OCI-LY7 (cell line): ENCODE results near the gene CLCA1. TPM values are rescaled to one million over a fixed set of nuclear protein-coding genes. Genes with fewer than 3 reads are reported as not detected.

Experiments
- BruUV-seq: library from RNA; stranded (reverse); fragments of 400-500 nt; replicated peaks from 2 replicates; lab custom pipeline; 2021; lab: Mats Ljungman, UMichigan
- CTCF ChIA-PET: fragments of 300-600 bp; sonication (Branson Sonifier 250); formaldehyde crosslinking; loops from one replicate; lab custom pipeline; 2022; ENCODE audit warnings: antibody characterized with exemption; ENCODE audit not compliant: unreplicated experiment; lab: Charles Lee
- POLR2A ChIA-PET: fragments of 300-600 bp; sonication (Branson Sonifier 250); formaldehyde crosslinking; loops from one replicate; lab custom pipeline; 2022; ENCODE audit warnings: antibody characterized with exemption; lab: Charles Lee
- DNase-seq: peaks from one replicate; pipeline ENCODE4 v3.0.0-alpha.2; 2015; ENCODE audit warnings: low spot score
- H2AFZ ChIP-seq: fragments of 200-600 bp; sonication (generic), shearing (Covaris generic); 2 replicates; pipeline ENCODE4 v1.6.1; 2014; ENCODE audit warnings: mild to moderate bottlenecking, antibody characterized with exemption, low read length, moderate library complexity
- H3K27ac ChIP-seq: fragments of 200-600 bp; sonication (generic); 2 replicates; pipeline ENCODE4 v1.5.1; 2014; ENCODE audit warnings: mixed run types, low read depth, mild to moderate bottlenecking, moderate library complexity, low read length, inconsistent platforms; ENCODE audit not compliant: poor library complexity, severe bottlenecking
- H3K36me3 ChIP-seq: fragments of 200-600 bp; sonication (generic); 2 replicates; pipeline ENCODE4 v1.6.1; 2014; ENCODE audit warnings: mild to moderate bottlenecking, antibody characterized with exemption, low read length, moderate library complexity, mixed read lengths; ENCODE audit not compliant: insufficient read depth
- H3K4me1 ChIP-seq: fragments of 200-600 bp; sonication (generic); 2 replicates; pipeline ENCODE4 v1.5.1; 2014; ENCODE audit warnings: mild to moderate bottlenecking, low read length; ENCODE audit not compliant: insufficient read depth, poor library complexity, severe bottlenecking
- H3K4me2 ChIP-seq: fragments of 200-600 bp; sonication (generic); 2 replicates; pipeline ENCODE4 v1.6.1; 2014; ENCODE audit warnings: mild to moderate bottlenecking, low read length
- H3K4me3 ChIP-seq: fragments of 200-600 bp; sonication (generic); 2 replicates; pipeline ENCODE4 v1.5.1; 2014; ENCODE audit warnings: mild to moderate bottlenecking, low read depth, low read length; ENCODE audit not compliant: poor library complexity, severe bottlenecking
- H3K79me2 ChIP-seq: fragments of 200-600 bp; sonication (generic); 2 replicates; pipeline ENCODE4 v1.6.1; 2016; ENCODE audit warnings: low read depth, mild to moderate bottlenecking, low read length, moderate library complexity, mixed read lengths; ENCODE audit not compliant: insufficient read depth
- H3K9me2 ChIP-seq: fragments of 200-600 bp; sonication (generic); 2 replicates; pipeline ENCODE4 v1.6.1; 2016; ENCODE audit warnings: mild to moderate bottlenecking, low read length, mixed read lengths; ENCODE audit not compliant: insufficient read depth
- H3K9me3 ChIP-seq: fragments of 200-600 bp; sonication (generic); 2 replicates; pipeline ENCODE4 v1.6.1; 2014; ENCODE audit warnings: mild to moderate bottlenecking, mixed run types, low read length, mixed read lengths
- H4K20me1 ChIP-seq: fragments of 200-600 bp; sonication (generic); 2 replicates; pipeline ENCODE4 v1.6.1; 2014; ENCODE audit warnings: mild to moderate bottlenecking, antibody characterized with exemption, low read length, moderate library complexity, mixed read lengths; ENCODE audit not compliant: insufficient read depth
- CTCF ChIP-seq: fragments of 200-600 bp; sonication (generic); conservative IDR thresholded peaks from 2 replicates; pipeline ENCODE4 v1.5.1; 2014; ENCODE audit warnings: mild to moderate bottlenecking, antibody characterized with exemption, low read length, moderate library complexity, mixed read lengths
- EZH2phosphoT487 ChIP-seq: fragments of 200-600 bp; sonication (generic); IDR thresholded peaks from 2 replicates; pipeline ENCODE4 v1.6.1; 2018; ENCODE audit warnings: low read depth, borderline replicate concordance, mild to moderate bottlenecking, mixed run types, antibody characterized with exemption, low read length, moderate library complexity, mixed read lengths
- intact Hi-C: fragments of 100-400 bp; cut with micrococcal nuclease; formaldehyde crosslinking; loops from one replicate; pipeline ENCODE4 v1.10.0; 2022; ENCODE audit not compliant: unreplicated experiment
- total RNA-seq, 2 experiments: library from RNA; depleted of rRNA in 1 of 2; stranded (reverse); fragments of >200 nt in 1 of 2; shearing (Covaris generic) in 1 of 2; gene quantifications; 2 replicates each; pipeline ENCODE4 v1.2.3, GENCODE V29; 2014 to 2022

Gene CLCA1
- total RNA-seq, 2 experiments from 2014 or later: not detected

- intact Hi-C loops: no loop called here
Measured at GRCh38 chr1:86460998-86461397, 7.7 kb upstream of the CLCA1 start.

GRCh38 chr1:86461482-86461881 lies 7.2 kb upstream of the CLCA1 start:
- CTCF ChIA-PET: no interaction called here

More at GRCh38 chr1:86460998-86461397, 7.7 kb upstream of the CLCA1 start:
- H3K79me2 ChIP-seq: no peaks in the 10 kb centered on the region
- H3K9me3 ChIP-seq: no peaks in the 10 kb centered on the region
- no TSS peak for BruUV-seq
- H2AFZ ChIP-seq: peak overlapping the region; percentile 57; the same call in 1 of the 2 replicates
- no peaks in the 10 kb centered on the region for H3K9me2 ChIP-seq
- H3K4me2 ChIP-seq: no peak overlapping the region
- H3K4me3 ChIP-seq: no peak overlapping the region
- TF ChIP-seq EZH2phosphoT487: no peak
- TF ChIP-seq CTCF: no peak
- no peaks in the 10 kb centered on the region for H4K20me1 ChIP-seq
- POLR2A ChIA-PET: interaction anchor here (0.5 to 2.1 kb wide), 3 partner anchors 9 to 243 kb away, joined by 3 to 5 read pairs (median 5); no protein-coding TSS in a partner anchor
- no peaks in the 10 kb centered on the region for H3K4me1 ChIP-seq
- CTCF ChIA-PET: no interaction called here
- H3K36me3 ChIP-seq: no peaks in the 10 kb centered on the region
- H3K27ac ChIP-seq: no peak overlapping the region
- DNase-seq: no peak

More at GRCh38 chr1:86461482-86461881, 7.2 kb upstream of the CLCA1 start:
- no peaks in the 10 kb centered on the region for H4K20me1 ChIP-seq
- no peaks in the 10 kb centered on the region for H3K9me3 ChIP-seq
- POLR2A ChIA-PET: interaction anchor here (0.5 to 2.1 kb wide), 5 partner anchors 10 to 242 kb away, joined by 3 to 5 read pairs (median 4); no protein-coding TSS in a partner anchor
- H3K4me2 ChIP-seq: no peak overlapping the region
- no peaks in the 10 kb centered on the region for H3K79me2 ChIP-seq
- peak overlapping the region; percentile 57; the same call in 1 of the 2 replicates for H2AFZ ChIP-seq
- H3K4me1 ChIP-seq: no peaks in the 10 kb centered on the region
- no peak for DNase-seq
- BruUV-seq: no TSS peak
- no peaks in the 10 kb centered on the region for H3K9me2 ChIP-seq
- no peak overlapping the region for H3K27ac ChIP-seq
- intact Hi-C loops: no loop called here
- no peak for TF ChIP-seq CTCF
- TF ChIP-seq EZH2phosphoT487: no peak
- no peak overlapping the region for H3K4me3 ChIP-seq
- H3K36me3 ChIP-seq: no peaks in the 10 kb centered on the region
